HepG2 (cell line): Measurements from ENCODE around the gene PAK1IP1. TPM values are rescaled to one million over a fixed set of nuclear protein-coding genes. Genes with fewer than 3 reads are reported as not detected.

Source experiments
- BCLAF1 ChIP-seq: fragments of 450-650 bp; IDR thresholded peaks from 2 replicates; pipeline ENCODE4 v1.6.1; 2017; ENCODE audit warnings: mild to moderate bottlenecking
- GFI1 ChIP-seq: sonication (generic); formaldehyde crosslinking; IDR thresholded peaks from 2 replicates; pipeline ENCODE4 v1.5.0; 2020; ENCODE audit warnings: missing genetic modification reagents, mild to moderate bottlenecking, borderline replicate concordance
- SIN3B ChIP-seq: fragments of 150-350 bp; IDR thresholded peaks from 2 replicates; pipeline ENCODE4 v1.6.1; 2014; ENCODE audit warnings: low read length
- SMYD3 ChIP-seq: sonication (generic); formaldehyde crosslinking; IDR thresholded peaks from 2 replicates; pipeline ENCODE4 v1.8.1; 2023; ENCODE audit warnings: mild to moderate bottlenecking, missing genetic modification reagents
- TCF12 ChIP-seq, 2 experiments: fragments of 450-650 bp in 1 of 2; sonication (generic) in 1 of 2; formaldehyde crosslinking in 1 of 2; IDR thresholded peaks; 2 replicates each; pipeline versions ENCODE4 v1.6.1 to v1.8.0; 2017 to 2022; ENCODE audit warnings: antibody characterized with exemption in 1 of 2, mild to moderate bottlenecking in 1 of 2, missing genetic modification reagents in 1 of 2, moderate library complexity in 1 of 2
- ZFP90 ChIP-seq: sonication (generic); formaldehyde crosslinking; IDR thresholded peaks from 2 replicates; pipeline ENCODE4 v1.8.0; 2022; ENCODE audit warnings: missing genetic modification reagents, mild to moderate bottlenecking, inconsistent platforms, borderline replicate concordance
- ZNF691 ChIP-seq: sonication (generic); formaldehyde crosslinking; IDR thresholded peaks from 2 replicates; pipeline ENCODE4 v1.4.0; 2020; ENCODE audit warnings: missing genetic modification reagents, low read depth, mild to moderate bottlenecking, borderline replicate concordance
- polyA plus RNA-seq, 8 experiments: library from polyadenylated mRNA; depleted of rRNA in 3 of 8; stranded (reverse) in 7 of 8; unstranded in 1 of 8; fragments of >200 nt; fragmentation: Illumina TruSeq in 4 of 8; extraction: Trizol in 4 of 8; gene quantifications; 2 replicates each; pipeline versions ENCODE4 v1.2.1 to v1.2.3, GENCODE V29; 2011 to 2016; ENCODE audit warnings: low read depth in 4 of 8, missing spikeins in 1 of 8, mixed read lengths in 1 of 8; ENCODE audit not compliant: insufficient read depth in 1 of 8
- total RNA-seq, 5 experiments: library from RNA; depleted of rRNA; stranded (reverse); fragments of >200 nt; fragmentation: Illumina TruSeq; extraction: Trizol; gene quantifications; 2 replicates each; pipeline ENCODE4 v1.2.3, GENCODE V29; 2016; ENCODE audit warnings: low read depth in 1 of 5
- TF ChIP-seq, protein P1 (sequence below): sonication (generic); formaldehyde crosslinking; IDR thresholded peaks from 2 replicates; pipeline ENCODE4 v1.8.0; 2023; ENCODE audit warnings: mild to moderate bottlenecking, missing genetic modification reagents
- TF ChIP-seq, protein P2 (sequence below): sonication (generic); formaldehyde crosslinking; IDR thresholded peaks from 2 replicates; pipeline ENCODE4 v1.4.0; 2020; ENCODE audit warnings: missing genetic modification reagents, borderline replicate concordance
- TF ChIP-seq, protein P3 (sequence below): sonication (generic); formaldehyde crosslinking; IDR thresholded peaks from 2 replicates; pipeline ENCODE4 v1.8.0; 2022; ENCODE audit warnings: mild to moderate bottlenecking, missing genetic modification reagents
- TF ChIP-seq, protein P4 (sequence below), 2 experiments: sonication (generic) in 1 of 2; formaldehyde crosslinking in 1 of 2; IDR thresholded peaks; 2 replicates each; pipeline versions ENCODE4 v1.4.0 to v1.6.1; 2016 to 2020; ENCODE audit warnings: borderline replicate concordance in 1 of 2, low read depth in 1 of 2, mild to moderate bottlenecking in 1 of 2, missing genetic modification reagents in 1 of 2

The PAK1IP1 gene
- total and polyA plus RNA-seq, 2 of the 13 experiments (the other 11 are each of a cell fraction or from before 2014, with no cell fraction given): 23.4 to 66.2 TPM

- TF ChIP-seq SMYD3 (CRISPR knock-in tag): no peak
- TF ChIP-seq, protein P1, sequence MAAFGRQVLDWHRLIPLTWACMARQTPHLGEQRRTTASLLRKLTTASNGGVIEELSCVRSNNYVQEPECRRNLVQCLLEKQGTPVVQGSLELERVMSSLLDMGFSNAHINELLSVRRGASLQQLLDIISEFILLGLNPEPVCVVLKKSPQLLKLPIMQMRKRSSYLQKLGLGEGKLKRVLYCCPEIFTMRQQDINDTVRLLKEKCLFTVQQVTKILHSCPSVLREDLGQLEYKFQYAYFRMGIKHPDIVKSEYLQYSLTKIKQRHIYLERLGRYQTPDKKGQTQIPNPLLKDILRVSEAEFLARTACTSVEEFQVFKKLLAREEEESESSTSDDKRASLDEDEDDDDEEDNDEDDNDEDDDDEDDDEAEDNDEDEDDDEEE (CRISPR knock-in tag): peak; percentile 99
- TF ChIP-seq, protein P2, sequence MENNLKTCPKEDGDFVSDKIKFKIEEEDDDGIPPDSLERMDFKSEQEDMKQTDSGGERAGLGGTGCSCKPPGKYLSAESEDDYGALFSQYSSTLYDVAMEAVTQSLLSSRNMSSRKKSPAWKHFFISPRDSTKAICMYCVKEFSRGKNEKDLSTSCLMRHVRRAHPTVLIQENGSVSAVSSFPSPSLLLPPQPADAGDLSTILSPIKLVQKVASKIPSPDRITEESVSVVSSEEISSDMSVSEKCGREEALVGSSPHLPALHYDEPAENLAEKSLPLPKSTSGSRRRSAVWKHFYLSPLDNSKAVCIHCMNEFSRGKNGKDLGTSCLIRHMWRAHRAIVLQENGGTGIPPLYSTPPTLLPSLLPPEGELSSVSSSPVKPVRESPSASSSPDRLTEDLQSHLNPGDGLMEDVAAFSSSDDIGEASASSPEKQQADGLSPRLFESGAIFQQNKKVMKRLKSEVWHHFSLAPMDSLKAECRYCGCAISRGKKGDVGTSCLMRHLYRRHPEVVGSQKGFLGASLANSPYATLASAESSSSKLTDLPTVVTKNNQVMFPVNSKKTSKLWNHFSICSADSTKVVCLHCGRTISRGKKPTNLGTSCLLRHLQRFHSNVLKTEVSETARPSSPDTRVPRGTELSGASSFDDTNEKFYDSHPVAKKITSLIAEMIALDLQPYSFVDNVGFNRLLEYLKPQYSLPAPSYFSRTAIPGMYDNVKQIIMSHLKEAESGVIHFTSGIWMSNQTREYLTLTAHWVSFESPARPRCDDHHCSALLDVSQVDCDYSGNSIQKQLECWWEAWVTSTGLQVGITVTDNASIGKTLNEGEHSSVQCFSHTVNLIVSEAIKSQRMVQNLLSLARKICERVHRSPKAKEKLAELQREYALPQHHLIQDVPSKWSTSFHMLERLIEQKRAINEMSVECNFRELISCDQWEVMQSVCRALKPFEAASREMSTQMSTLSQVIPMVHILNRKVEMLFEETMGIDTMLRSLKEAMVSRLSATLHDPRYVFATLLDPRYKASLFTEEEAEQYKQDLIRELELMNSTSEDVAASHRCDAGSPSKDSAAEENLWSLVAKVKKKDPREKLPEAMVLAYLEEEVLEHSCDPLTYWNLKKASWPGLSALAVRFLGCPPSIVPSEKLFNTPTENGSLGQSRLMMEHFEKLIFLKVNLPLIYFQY (CRISPR knock-in tag): peak; percentile 89
- TF ChIP-seq, protein P3, sequence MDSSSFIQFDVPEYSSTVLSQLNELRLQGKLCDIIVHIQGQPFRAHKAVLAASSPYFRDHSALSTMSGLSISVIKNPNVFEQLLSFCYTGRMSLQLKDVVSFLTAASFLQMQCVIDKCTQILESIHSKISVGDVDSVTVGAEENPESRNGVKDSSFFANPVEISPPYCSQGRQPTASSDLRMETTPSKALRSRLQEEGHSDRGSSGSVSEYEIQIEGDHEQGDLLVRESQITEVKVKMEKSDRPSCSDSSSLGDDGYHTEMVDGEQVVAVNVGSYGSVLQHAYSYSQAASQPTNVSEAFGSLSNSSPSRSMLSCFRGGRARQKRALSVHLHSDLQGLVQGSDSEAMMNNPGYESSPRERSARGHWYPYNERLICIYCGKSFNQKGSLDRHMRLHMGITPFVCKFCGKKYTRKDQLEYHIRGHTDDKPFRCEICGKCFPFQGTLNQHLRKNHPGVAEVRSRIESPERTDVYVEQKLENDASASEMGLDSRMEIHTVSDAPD (CRISPR knock-in tag): no peak
- no peak for TF ChIP-seq TCF12 (IDR thresholded peaks at IDR 0.05)
- peak; percentile 92; the same call in 1 of the 2 replicates for TF ChIP-seq TCF12 (CRISPR knock-in tag; IDR thresholded peaks at IDR 0.05)
- no peak for TF ChIP-seq BCLAF1
- peak; percentile 39; the same call in 1 of the 2 replicates for TF ChIP-seq ZFP90 (CRISPR knock-in tag)
- TF ChIP-seq GFI1 (CRISPR knock-in tag): peak; percentile 40; the same call in 1 of the 2 replicates
- TF ChIP-seq, protein P4, sequence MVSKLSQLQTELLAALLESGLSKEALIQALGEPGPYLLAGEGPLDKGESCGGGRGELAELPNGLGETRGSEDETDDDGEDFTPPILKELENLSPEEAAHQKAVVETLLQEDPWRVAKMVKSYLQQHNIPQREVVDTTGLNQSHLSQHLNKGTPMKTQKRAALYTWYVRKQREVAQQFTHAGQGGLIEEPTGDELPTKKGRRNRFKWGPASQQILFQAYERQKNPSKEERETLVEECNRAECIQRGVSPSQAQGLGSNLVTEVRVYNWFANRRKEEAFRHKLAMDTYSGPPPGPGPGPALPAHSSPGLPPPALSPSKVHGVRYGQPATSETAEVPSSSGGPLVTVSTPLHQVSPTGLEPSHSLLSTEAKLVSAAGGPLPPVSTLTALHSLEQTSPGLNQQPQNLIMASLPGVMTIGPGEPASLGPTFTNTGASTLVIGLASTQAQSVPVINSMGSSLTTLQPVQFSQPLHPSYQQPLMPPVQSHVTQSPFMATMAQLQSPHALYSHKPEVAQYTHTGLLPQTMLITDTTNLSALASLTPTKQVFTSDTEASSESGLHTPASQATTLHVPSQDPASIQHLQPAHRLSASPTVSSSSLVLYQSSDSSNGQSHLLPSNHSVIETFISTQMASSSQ (IDR thresholded peaks at IDR 0.05; ENCODE audit: low read depth): no peak
- TF ChIP-seq, protein P4 (CRISPR knock-in tag; IDR thresholded peaks at IDR 0.05; ENCODE audit: borderline replicate concordance): peak; percentile 82; the same call in 1 of the 2 replicates
- TF ChIP-seq SIN3B: peak; percentile 12; the same call in 1 of the 2 replicates
- TF ChIP-seq ZNF691: peak; percentile 89; the same call in 1 of the 2 replicates
Observed at GRCh38 chr6:10747251-10747972, 52.6 kb downstream of the PAK1IP1 start, which contains the start of gene TMEM14B (continued).
